ENCODE results near the gene ZC3H7A. TPM values are rescaled to one million over a fixed set of nuclear protein-coding genes. Genes with fewer than 3 reads are reported as not detected.
"Not testable (repeated sequence)": the region's sequence is repeated elsewhere in the genome, so short reads cannot be mapped to it uniquely, and the experiment has no call there.

The ZC3H7A gene
- total and polyA plus RNA-seq, 10 of the 15 experiments (the other 5 are each of a cell fraction or from before 2014, with no cell fraction given): 46.3 to 188 (median 68.6) TPM

DNA sequence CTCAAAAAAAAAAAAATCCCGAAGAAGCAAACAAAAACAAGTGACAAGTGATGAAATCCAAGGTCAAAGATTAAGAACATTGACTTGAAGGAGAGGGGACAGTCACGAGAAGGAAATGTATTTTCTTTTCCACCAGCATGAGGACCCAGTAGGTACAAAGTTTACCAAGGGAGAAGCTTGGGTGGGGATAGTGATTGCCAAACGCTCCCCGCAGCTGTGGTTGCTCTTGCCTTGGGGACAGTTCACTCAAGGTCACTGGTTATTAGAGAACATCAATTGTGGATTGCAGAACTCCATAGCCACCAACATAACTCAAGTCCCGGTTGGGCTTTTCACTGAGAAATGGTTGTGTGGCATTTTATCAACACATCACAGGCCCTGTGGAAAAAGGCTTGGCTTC, 27.3 kb upstream of the ZC3H7A start (continued):
- TF ChIP-seq, protein P1, sequence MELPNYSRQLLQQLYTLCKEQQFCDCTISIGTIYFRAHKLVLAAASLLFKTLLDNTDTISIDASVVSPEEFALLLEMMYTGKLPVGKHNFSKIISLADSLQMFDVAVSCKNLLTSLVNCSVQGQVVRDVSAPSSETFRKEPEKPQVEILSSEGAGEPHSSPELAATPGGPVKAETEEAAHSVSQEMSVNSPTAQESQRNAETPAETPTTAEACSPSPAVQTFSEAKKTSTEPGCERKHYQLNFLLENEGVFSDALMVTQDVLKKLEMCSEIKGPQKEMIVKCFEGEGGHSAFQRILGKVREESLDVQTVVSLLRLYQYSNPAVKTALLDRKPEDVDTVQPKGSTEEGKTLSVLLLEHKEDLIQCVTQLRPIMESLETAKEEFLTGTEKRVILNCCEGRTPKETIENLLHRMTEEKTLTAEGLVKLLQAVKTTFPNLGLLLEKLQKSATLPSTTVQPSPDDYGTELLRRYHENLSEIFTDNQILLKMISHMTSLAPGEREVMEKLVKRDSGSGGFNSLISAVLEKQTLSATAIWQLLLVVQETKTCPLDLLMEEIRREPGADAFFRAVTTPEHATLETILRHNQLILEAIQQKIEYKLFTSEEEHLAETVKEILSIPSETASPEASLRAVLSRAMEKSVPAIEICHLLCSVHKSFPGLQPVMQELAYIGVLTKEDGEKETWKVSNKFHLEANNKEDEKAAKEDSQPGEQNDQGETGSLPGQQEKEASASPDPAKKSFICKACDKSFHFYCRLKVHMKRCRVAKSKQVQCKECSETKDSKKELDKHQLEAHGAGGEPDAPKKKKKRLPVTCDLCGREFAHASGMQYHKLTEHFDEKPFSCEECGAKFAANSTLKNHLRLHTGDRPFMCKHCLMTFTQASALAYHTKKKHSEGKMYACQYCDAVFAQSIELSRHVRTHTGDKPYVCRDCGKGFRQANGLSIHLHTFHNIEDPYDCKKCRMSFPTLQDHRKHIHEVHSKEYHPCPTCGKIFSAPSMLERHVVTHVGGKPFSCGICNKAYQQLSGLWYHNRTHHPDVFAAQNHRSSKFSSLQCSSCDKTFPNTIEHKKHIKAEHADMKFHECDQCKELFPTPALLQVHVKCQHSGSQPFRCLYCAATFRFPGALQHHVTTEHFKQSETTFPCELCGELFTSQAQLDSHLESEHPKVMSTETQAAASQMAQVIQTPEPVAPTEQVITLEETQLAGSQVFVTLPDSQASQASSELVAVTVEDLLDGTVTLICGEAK (IDR thresholded peaks at IDR 0.05; ENCODE audit: borderline replicate concordance): no peak
- TF ChIP-seq ETV6 (conservative IDR thresholded peaks at IDR 0.05 in 1 of 2, IDR thresholded peaks at IDR 0.05 in 1 of 2; ENCODE audit: borderline replicate concordance in 1 of 2, low read depth in 1 of 2) (no peak), HCFC1 (IDR thresholded peaks at IDR 0.05; ENCODE audit: low read length) (no peak), ZNF24 (IDR thresholded peaks at IDR 0.05) (no peak), SMC3 (IDR thresholded peaks at IDR 0.05; ENCODE audit: borderline replicate concordance, low read length) (no peak), SMAD5 (IDR thresholded peaks at IDR 0.05; ENCODE audit: low read depth) (no peak), SREBF1 (IDR thresholded peaks at IDR 0.05; ENCODE audit: low read length) (no peak), FOS (IDR thresholded peaks at IDR 0.05; ENCODE audit: borderline replicate concordance, extremely low read depth, insufficient read length) (no peak)

DNA sequence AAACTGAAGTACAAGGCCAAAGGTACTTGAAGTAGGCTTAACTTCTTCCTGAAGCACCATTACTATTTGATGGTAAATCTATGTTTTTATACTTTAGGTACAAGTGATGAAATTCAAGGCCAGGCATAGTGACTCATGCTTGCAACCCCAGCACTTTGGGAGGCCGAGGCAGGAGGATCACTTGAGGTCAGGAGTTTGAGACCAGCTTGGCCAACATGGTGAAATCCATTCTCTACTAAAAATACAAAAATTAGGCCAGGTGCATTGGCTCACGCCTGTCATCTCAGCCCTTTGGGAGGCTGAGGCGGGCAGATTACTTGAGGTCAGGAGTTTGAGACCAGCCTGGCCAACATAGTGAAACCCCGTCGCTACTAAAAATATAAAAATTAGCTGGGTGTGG, 26.6 kb upstream of the ZC3H7A start:
- H3K36me3 ChIP-seq (ENCODE audit: control insufficient read depth in 2 of 2, insufficient read depth in 2 of 2, low read length in 1 of 2); DNase-seq (ENCODE audit: low read depth, low spot score); H2AFZ ChIP-seq (ENCODE audit: control insufficient read depth, low read depth, low read length); CTCF ChIA-PET; intact Hi-C loops (cut with micrococcal nuclease; ENCODE audit: unreplicated experiment); H3K4me3 ChIP-seq; SMC1A ChIA-PET (ENCODE audit: uncharacterized antibody, unreplicated experiment); H3K79me2 ChIP-seq (ENCODE audit: control insufficient read depth, insufficient read depth, low read length); H3K9ac ChIP-seq (ENCODE audit: control insufficient read depth, insufficient read depth, low read length); H3K4me1 ChIP-seq (ENCODE audit: control insufficient read depth, insufficient read depth, low read length); H4K20me1 ChIP-seq (ENCODE audit: control insufficient read depth, insufficient read depth); H3K27ac ChIP-seq (ENCODE audit: control insufficient read depth, insufficient read depth); ATAC-seq; BruUV-seq (replicated peaks); FAIRE-seq; H3K9me3 ChIP-seq (replicated peaks; ENCODE audit: control insufficient read depth, insufficient read depth, low read length); H3K27me3 ChIP-seq (replicated peaks in 1 of 2; ENCODE audit: control insufficient read depth in 2 of 2, insufficient read depth in 2 of 2, low read length in 1 of 2); POLR2A ChIA-PET; H3K4me2 ChIP-seq (ENCODE audit: control insufficient read depth, insufficient read depth): not testable (repeated sequence)
- RAD21 ChIA-PET (ENCODE audit: unreplicated experiment): interaction anchor here (1.3 to 1.5 kb wide), 2 partner anchors 125 to 292 kb away, joined by 3 to 4 read pairs; no protein-coding TSS in a partner anchor
- in situ Hi-C loops (cut with MboI): loop anchor here (25.0 kb wide), 1 partner anchor 286 kb away; a partner anchor contains a TSS
- WGBS (ENCODE audit: insufficient coverage, insufficient replicate concordance, low lambda C conversion rate, missing lambda C conversion rate): 80% methylated on average over 5 of the region's 5 CpGs
